ENCODE measurements around the gene CHRM2. TPM values are rescaled to one million over a fixed set of nuclear protein-coding genes. Genes with fewer than 3 reads are reported as not detected.

Gene CHRM2
- polyA plus RNA-seq, 1 of the 3 experiments (the other 2 are of a cell fraction): 0.23 TPM

DNA sequence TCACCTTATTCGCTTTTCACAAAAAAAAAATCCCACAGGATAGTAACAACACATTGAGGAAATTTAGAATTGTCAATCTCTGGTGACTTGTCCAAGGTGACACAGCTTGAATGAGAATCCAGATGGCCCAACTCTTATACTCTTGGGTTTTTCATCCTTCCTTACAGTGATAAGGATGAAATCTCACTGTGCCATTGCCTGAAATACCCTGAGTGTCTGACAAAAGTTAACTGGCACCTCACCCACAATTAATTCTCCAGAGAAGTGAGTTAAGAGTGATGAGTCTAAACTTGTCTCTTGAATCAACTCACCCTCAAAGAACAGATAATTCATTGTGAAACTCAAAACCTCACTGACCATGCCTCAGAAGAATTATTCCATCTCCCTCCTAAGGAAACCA, 18.9 kb downstream of the CHRM2 start:
- Histone ChIP-seq H3K36me3 (replicated peaks in 1 of 2; ENCODE audit: control insufficient read depth in 1 of 2, insufficient read depth in 2 of 2, low read length in 1 of 2) (no peaks in the 10 kb centered on the region), H3K4me1 (ENCODE audit: control insufficient read depth in 1 of 2, insufficient read depth in 2 of 2, low read depth in 1 of 2, low read length in 1 of 2) (no peaks in the 10 kb centered on the region), H3K9me2 (no peaks in the 10 kb centered on the region), H3K4me3 (ENCODE audit: low read depth in 2 of 2, low read length in 1 of 2) (no peak overlapping the region), H3K27me3 (ENCODE audit: insufficient read depth) (no peaks in the 10 kb centered on the region), H3K9me3 (no peaks in the 10 kb centered on the region), H3K9ac (no peak overlapping the region), H3K27ac (ENCODE audit: low read depth in 2 of 2, low read length in 1 of 2) (no peak overlapping the region), H2AFZ (ENCODE audit: low read depth) (no peak overlapping the region), H4K20me1 (ENCODE audit: insufficient read depth) (no peaks in the 10 kb centered on the region), H3F3A (replicated peaks; ENCODE audit: insufficient read depth) (no peaks in the 10 kb centered on the region), H3K4me2 (no peak overlapping the region), H3K79me2 (ENCODE audit: insufficient read depth) (no peaks in the 10 kb centered on the region)
- WGBS (ENCODE audit: low lambda C conversion rate): 17% methylated on average over 1 of the region's 1 CpG
- ChIA-PET POLR2A (no interaction called here), CTCF (no interaction called here)
- DNase-seq: no peak
- TF ChIP-seq RXRA (IDR thresholded peaks at IDR 0.05; ENCODE audit: borderline replicate concordance, low read depth): no peak
- TF ChIP-seq EZH2phosphoT487 (IDR thresholded peaks at IDR 0.05; ENCODE audit: borderline replicate concordance, low read depth): no peak

DNA sequence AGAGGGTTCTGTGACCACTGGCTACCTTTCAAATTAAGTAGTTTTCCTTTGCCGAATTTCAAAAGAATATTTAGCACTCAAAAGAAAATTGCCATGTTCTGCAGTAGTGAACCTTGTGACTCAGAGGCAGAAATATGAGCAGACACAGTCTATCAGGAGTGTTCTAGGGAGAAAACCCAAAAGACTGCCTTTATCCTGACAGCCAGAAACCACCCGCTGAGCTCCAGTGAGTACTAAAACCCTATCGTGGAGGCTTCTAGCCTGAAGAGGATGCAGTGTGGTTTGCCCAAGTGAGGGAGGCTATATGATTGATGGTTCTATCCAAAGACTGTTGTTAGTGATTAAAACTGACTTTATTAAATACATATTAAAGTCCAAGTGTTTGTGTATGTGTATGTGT, 21.9 kb downstream of the CHRM2 start:
- no peaks in the 10 kb centered on the region for H3F3A ChIP-seq (replicated peaks; ENCODE audit: insufficient read depth)
- H3K4me3 ChIP-seq (ENCODE audit: low read depth in 2 of 2, low read length in 1 of 2): no peak overlapping the region
- H2AFZ ChIP-seq (ENCODE audit: low read depth): no peak overlapping the region
- TF ChIP-seq FOSL2 (IDR thresholded peaks at IDR 0.05; ENCODE audit: borderline replicate concordance, low read depth) (no peak), TEAD4 (IDR thresholded peaks at IDR 0.05; ENCODE audit: borderline replicate concordance, insufficient read depth) (no peak), JUND (IDR thresholded peaks at IDR 0.05) (no peak), EZH2phosphoT487 (IDR thresholded peaks at IDR 0.05; ENCODE audit: borderline replicate concordance, low read depth) (no peak), SIN3A (IDR thresholded peaks at IDR 0.05; ENCODE audit: borderline replicate concordance, low read depth, low read length) (no peak), NRF1 (IDR thresholded peaks at IDR 0.05; ENCODE audit: low read depth, low read length) (no peak), TCF12 (IDR thresholded peaks at IDR 0.05) (no peak)
- TF ChIP-seq, protein P1, sequence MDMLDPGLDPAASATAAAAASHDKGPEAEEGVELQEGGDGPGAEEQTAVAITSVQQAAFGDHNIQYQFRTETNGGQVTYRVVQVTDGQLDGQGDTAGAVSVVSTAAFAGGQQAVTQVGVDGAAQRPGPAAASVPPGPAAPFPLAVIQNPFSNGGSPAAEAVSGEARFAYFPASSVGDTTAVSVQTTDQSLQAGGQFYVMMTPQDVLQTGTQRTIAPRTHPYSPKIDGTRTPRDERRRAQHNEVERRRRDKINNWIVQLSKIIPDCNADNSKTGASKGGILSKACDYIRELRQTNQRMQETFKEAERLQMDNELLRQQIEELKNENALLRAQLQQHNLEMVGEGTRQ (IDR thresholded peaks at IDR 0.05; ENCODE audit: borderline replicate concordance, low read depth, low read length): no peak
- H4K20me1 ChIP-seq (ENCODE audit: insufficient read depth): no peaks in the 10 kb centered on the region
- DNase-seq: no peak
- POLR2A ChIA-PET: no interaction called here
- no peaks in the 10 kb centered on the region for H3K9me3 ChIP-seq
- H3K4me1 ChIP-seq (ENCODE audit: control insufficient read depth in 1 of 2, insufficient read depth in 2 of 2, low read depth in 1 of 2, low read length in 1 of 2): no peaks in the 10 kb centered on the region
- H3K9me2 ChIP-seq: no peaks in the 10 kb centered on the region
- H3K79me2 ChIP-seq (ENCODE audit: insufficient read depth): no peaks in the 10 kb centered on the region
- no peak overlapping the region for H3K9ac ChIP-seq
- WGBS (ENCODE audit: low lambda C conversion rate): 40% methylated on average over 3 of the region's 3 CpGs
- H3K4me2 ChIP-seq: no peak overlapping the region
- CTCF ChIA-PET: interaction anchor here (0.7 to 2.1 kb wide), 4 partner anchors 13 to 1090 kb away, joined by 3 to 15 read pairs (median 4); no protein-coding TSS in a partner anchor
- no peaks in the 10 kb centered on the region for H3K27me3 ChIP-seq (ENCODE audit: insufficient read depth)
- H3K27ac ChIP-seq (ENCODE audit: low read depth in 2 of 2, low read length in 1 of 2): no peak overlapping the region
- no peaks in the 10 kb centered on the region for H3K36me3 ChIP-seq (replicated peaks in 1 of 2; ENCODE audit: control insufficient read depth in 1 of 2, insufficient read depth in 2 of 2, low read length in 1 of 2)

DNA sequence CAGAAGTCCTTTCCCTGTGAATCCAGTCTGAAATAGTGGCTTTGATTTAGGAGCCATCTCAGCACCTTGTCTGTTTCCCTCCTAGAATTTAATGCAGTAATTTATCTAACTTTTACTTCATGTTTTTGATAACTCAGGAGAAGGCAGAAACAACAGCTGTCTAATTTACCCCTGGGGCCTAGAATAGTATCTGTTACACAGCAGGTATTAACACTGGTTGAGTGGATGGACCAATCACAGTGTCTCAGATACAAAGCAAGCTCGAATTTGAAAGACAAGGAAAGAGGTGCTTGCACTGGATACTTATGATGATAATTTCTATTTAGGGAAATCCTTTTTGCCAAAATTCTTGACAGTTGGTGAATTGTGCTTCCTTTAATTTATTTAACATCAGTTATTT, 23.4 kb downstream of the CHRM2 start:
- Histone ChIP-seq H3K9me2 (no peaks in the 10 kb centered on the region), H3K4me1 (ENCODE audit: control insufficient read depth in 1 of 2, insufficient read depth in 2 of 2, low read depth in 1 of 2, low read length in 1 of 2) (0 out of 4 replicates have a peak, but pooled peaks cover 0 to 4% of the 10 kb centered on the region in 2 experiments), H2AFZ (ENCODE audit: low read depth) (no peak overlapping the region), H4K20me1 (ENCODE audit: insufficient read depth) (no peaks in the 10 kb centered on the region), H3K4me2 (no peak overlapping the region), H3K79me2 (ENCODE audit: insufficient read depth) (no peaks in the 10 kb centered on the region), H3K9ac (no peak overlapping the region), H3K36me3 (replicated peaks in 1 of 2; ENCODE audit: control insufficient read depth in 1 of 2, insufficient read depth in 2 of 2, low read length in 1 of 2) (no peaks in the 10 kb centered on the region), H3K27ac (ENCODE audit: low read depth in 2 of 2, low read length in 1 of 2) (no peak overlapping the region), H3K27me3 (ENCODE audit: insufficient read depth) (no peaks in the 10 kb centered on the region), H3K9me3 (no peaks in the 10 kb centered on the region), H3F3A (replicated peaks; ENCODE audit: insufficient read depth) (no peaks in the 10 kb centered on the region), H3K4me3 (ENCODE audit: low read depth in 2 of 2, low read length in 1 of 2) (no peak overlapping the region)
- 3% methylated on average over 1 of the region's 1 CpG for WGBS (ENCODE audit: low lambda C conversion rate)
- TF ChIP-seq, protein P2, sequence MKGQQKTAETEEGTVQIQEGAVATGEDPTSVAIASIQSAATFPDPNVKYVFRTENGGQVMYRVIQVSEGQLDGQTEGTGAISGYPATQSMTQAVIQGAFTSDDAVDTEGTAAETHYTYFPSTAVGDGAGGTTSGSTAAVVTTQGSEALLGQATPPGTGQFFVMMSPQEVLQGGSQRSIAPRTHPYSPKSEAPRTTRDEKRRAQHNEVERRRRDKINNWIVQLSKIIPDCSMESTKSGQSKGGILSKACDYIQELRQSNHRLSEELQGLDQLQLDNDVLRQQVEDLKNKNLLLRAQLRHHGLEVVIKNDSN (IDR thresholded peaks at IDR 0.05; ENCODE audit: borderline replicate concordance, low read depth): no peak
- no peak for TF ChIP-seq CHD2 (IDR thresholded peaks at IDR 0.05; ENCODE audit: low read length, partially characterized antibody)
- TF ChIP-seq FOXJ3 (CRISPR knock-in tag; IDR thresholded peaks at IDR 0.05): no peak
- TF ChIP-seq RCOR1 (IDR thresholded peaks at IDR 0.05; ENCODE audit: low read length): no peak
- TF ChIP-seq, protein P1 (IDR thresholded peaks at IDR 0.05; ENCODE audit: borderline replicate concordance, low read depth, low read length): no peak
- POLR2A ChIA-PET: no interaction called here
- no peak for DNase-seq
- CTCF ChIA-PET: interaction anchor here (1.2 to 1.8 kb wide), 3 partner anchors 14 to 17 kb away, joined by 4 to 8 read pairs (median 6); no protein-coding TSS in a partner anchor
